ENCODE measurements around the gene P2RY12.

Gene P2RY12

DNA sequence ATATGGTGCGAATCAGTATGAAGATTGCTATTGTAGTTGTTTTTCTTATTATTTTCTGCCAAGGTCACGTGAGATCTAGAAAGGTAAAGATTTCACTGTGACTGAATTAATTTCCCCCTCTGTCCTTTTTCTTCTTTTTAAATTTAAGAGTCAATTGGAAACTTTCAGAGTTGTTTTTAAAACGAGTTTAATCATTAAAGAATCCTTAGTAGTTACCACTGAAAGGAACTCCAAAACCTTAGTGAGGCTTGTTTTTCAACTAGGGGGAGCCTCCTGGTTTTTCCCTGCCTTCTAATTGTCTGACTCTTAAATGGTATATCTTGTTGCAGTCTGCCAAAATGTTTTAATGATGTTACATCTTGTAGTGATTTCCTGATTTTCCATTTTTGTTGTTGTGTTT is 17.6 kb downstream of the P2RY12 start:
- ChIA-PET POLR2A (no interaction called here), CTCF (interaction anchor here (1.4 kb wide), 1 partner anchor 10 kb away, joined by 4 read pairs; no protein-coding TSS in a partner anchor)
- no peak overlapping the region for H3K4me3 ChIP-seq (ENCODE audit: low read depth, low read length)
- TF ChIP-seq, protein P1, sequence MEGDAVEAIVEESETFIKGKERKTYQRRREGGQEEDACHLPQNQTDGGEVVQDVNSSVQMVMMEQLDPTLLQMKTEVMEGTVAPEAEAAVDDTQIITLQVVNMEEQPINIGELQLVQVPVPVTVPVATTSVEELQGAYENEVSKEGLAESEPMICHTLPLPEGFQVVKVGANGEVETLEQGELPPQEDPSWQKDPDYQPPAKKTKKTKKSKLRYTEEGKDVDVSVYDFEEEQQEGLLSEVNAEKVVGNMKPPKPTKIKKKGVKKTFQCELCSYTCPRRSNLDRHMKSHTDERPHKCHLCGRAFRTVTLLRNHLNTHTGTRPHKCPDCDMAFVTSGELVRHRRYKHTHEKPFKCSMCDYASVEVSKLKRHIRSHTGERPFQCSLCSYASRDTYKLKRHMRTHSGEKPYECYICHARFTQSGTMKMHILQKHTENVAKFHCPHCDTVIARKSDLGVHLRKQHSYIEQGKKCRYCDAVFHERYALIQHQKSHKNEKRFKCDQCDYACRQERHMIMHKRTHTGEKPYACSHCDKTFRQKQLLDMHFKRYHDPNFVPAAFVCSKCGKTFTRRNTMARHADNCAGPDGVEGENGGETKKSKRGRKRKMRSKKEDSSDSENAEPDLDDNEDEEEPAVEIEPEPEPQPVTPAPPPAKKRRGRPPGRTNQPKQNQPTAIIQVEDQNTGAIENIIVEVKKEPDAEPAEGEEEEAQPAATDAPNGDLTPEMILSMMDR (IDR thresholded peaks at IDR 0.05; ENCODE audit: insufficient read depth, low read length, missing control alignments) = no peak
- DNase-seq (ENCODE audit: low read depth, low spot score) = no peak

DNA sequence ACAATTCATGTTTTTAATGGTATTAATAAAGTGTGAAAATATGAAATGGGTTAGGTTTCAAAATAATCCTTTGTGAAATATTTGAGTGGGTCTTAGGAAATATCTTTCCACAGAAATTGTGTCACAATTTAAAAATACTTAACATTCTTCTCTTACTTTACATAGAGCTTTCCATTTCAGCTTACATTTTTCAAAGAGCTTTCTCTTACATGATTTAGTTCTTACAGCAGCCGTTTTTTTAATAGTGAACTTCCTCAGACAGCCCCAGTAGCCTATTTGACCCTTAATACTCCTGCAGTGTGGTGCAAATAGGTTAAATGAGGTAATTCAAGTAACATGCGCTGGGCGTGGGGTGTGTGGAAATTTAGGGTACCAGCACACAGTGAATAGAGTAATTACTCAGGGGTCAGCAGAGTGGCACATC is 21.8 kb downstream of the P2RY12 start:
- TF ChIP-seq, protein P1 (IDR thresholded peaks at IDR 0.05; ENCODE audit: insufficient read depth, low read length, missing control alignments) = no peak
- CTCF ChIA-PET = interaction anchor here (1.0 to 2.4 kb wide), 3 partner anchors 32 to 105 kb away, joined by 3 to 5 read pairs (median 3); no protein-coding TSS in a partner anchor
- POLR2A ChIA-PET = no interaction called here
- H3K4me3 ChIP-seq (ENCODE audit: low read depth, low read length) = no peak overlapping the region
- no peak for DNase-seq (ENCODE audit: low read depth, low spot score)

DNA sequence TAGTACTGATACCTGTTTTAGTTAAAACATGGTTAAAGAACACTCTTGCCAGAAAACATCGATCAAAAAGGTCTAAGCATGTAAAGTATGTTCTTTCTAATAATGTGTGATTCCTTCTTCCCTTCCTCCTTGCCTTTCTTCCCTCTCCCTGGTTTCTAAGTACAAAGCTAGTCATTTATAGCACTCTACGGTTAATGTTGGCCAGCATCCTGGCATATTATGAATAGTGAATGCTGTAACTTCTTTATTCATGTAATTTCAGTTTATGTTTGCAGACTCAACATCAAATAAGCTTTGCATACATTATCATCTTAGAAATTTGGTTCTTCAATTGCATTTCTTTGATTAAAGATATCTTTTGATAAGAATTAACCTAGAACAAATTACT is 27.1 kb downstream of the P2RY12 start:
- H3K4me3 ChIP-seq (ENCODE audit: low read depth, low read length) = no peak overlapping the region
- TF ChIP-seq, protein P1 (IDR thresholded peaks at IDR 0.05; ENCODE audit: insufficient read depth, low read length, missing control alignments) = no peak
- no peak for DNase-seq (ENCODE audit: low read depth, low spot score)
- ChIA-PET POLR2A (no interaction called here), CTCF (interaction anchor here (1.6 kb wide), 1 partner anchor 29 kb away, joined by 7 read pairs; the partner anchor contains the start of gene P2RY13)

DNA sequence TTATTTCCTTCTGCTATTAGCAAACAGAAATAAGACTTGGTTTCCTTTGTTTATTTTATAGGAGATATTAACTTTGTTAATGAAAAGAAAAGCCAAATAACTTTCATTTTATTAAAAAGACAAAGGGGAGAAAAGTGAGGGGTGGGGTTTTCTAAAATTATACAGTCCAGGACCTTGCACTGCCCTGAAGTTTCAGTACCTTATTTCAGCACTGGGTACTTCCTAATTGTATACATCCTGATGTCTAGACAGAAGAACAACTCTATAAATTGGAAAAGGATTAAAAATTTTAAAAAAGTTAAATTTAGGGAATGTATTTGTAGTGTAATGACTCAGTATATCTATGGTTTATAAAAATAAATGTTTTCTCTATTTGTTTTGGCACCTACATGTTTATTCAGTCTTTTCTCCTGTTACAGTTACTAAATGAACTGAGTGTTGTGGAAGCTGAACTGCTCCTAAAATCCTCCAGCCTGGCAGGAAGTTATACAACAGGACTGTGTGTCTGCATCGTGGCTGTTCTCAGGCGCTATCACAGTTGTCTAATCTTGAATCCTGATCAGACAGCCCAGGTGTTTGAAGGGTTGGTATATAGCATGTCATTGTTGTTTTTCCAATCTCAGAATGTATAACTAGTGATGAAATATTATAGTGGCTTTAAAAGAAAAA is 27.6 kb downstream of the P2RY12 start:
- TF ChIP-seq, protein P1 (IDR thresholded peaks at IDR 0.05; ENCODE audit: insufficient read depth, low read length, missing control alignments) = no peak
- ChIA-PET CTCF (interaction anchor here (1.6 kb wide), 1 partner anchor 28 kb away, joined by 7 read pairs; the partner anchor contains the start of gene P2RY13), POLR2A (no interaction called here)
- no peak for DNase-seq (ENCODE audit: low read depth, low spot score)
- no peak overlapping the region for H3K4me3 ChIP-seq (ENCODE audit: low read depth, low read length)

DNA sequence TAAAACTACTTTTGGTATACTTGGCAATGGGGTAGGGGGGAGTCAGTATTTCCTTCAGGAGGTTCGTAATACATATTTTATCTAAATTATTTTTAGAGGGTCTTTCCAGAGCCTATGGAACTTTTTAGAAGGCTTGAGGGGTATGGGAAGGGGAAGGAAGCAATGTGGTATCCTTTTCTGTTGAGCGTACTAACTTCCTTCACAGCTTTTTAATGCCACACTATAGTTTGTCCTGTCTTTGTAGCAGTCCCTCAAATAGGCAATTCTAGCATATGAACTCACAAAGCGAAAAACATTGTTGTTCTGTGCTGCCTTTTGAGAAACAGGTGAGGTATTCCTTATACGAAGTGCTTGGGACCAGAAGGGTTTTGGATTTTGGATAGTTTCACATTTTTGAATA is 32.9 kb downstream of the P2RY12 start:
- TF ChIP-seq, protein P1 (IDR thresholded peaks at IDR 0.05; ENCODE audit: insufficient read depth, low read length, missing control alignments) = no peak
- no peak for DNase-seq (ENCODE audit: low read depth, low spot score)

DNA sequence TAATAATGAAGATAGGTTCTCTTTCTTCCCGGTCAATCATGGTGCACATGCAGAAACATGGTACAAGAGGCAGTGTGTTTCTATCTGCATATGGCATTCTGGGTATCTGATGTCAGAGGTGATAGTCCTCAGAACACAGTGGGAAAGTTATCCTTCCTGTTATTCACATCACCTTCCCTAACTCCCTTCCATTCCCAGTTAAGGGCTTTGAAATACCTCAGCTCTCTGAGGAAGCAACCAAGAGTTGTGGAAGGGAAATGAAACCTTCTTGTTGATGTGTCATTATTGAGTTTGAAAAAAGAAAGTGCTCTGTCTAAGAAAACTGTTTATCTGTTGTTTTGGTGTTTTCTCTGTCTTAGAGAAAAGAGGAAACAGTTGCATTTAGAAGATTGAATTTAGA is 33.3 kb downstream of the P2RY12 start:
- no peak for DNase-seq (ENCODE audit: low read depth, low spot score)
- ChIA-PET POLR2A (no interaction called here), CTCF (no interaction called here)
- TF ChIP-seq, protein P1 (IDR thresholded peaks at IDR 0.05; ENCODE audit: insufficient read depth, low read length, missing control alignments) = no peak
- H3K4me3 ChIP-seq (ENCODE audit: low read depth, low read length) = no peak overlapping the region

More for the DNA sequence above, 32.9 kb downstream of the P2RY12 start:
- ChIA-PET CTCF (no interaction called here), POLR2A (no interaction called here)
- no peak overlapping the region for H3K4me3 ChIP-seq (ENCODE audit: low read depth, low read length)

Measured in AG04449 (cell line).